Measurements from ENCODE around the gene FAXDC2. TPM values are rescaled to one million over a fixed set of nuclear protein-coding genes. Genes with fewer than 3 reads are reported as not detected.
"Not testable (repeated sequence)": the region's sequence is repeated elsewhere in the genome, so short reads cannot be mapped to it uniquely, and the experiment has no call there.

FAXDC2 gene
- total RNA-seq, 1 donor from 2014 or later, result 72.7 TPM

GRCh38 chr5:154829181-154829588 lies 21.2 kb downstream of the FAXDC2 start:
- peaks cover 22% of the 10 kb centered on the region for H3K4me1 ChIP-seq
- intact Hi-C loops (cut with DNase I), result no loop called here
- H3K36me3 ChIP-seq, result peaks cover 66% of the 10 kb centered on the region
- ATAC-seq (peak; percentile 67 to 80), DNase-seq (no peak)
- TF ChIP-seq, protein P1, sequence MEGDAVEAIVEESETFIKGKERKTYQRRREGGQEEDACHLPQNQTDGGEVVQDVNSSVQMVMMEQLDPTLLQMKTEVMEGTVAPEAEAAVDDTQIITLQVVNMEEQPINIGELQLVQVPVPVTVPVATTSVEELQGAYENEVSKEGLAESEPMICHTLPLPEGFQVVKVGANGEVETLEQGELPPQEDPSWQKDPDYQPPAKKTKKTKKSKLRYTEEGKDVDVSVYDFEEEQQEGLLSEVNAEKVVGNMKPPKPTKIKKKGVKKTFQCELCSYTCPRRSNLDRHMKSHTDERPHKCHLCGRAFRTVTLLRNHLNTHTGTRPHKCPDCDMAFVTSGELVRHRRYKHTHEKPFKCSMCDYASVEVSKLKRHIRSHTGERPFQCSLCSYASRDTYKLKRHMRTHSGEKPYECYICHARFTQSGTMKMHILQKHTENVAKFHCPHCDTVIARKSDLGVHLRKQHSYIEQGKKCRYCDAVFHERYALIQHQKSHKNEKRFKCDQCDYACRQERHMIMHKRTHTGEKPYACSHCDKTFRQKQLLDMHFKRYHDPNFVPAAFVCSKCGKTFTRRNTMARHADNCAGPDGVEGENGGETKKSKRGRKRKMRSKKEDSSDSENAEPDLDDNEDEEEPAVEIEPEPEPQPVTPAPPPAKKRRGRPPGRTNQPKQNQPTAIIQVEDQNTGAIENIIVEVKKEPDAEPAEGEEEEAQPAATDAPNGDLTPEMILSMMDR (IDR thresholded peaks at IDR 0.05), result no peak
- H3K9me3 ChIP-seq, result no peaks in the 10 kb centered on the region
- H3K27ac ChIP-seq, result peak overlapping the region; percentile 27
- H3K4me3 ChIP-seq, result no peak overlapping the region
- no peaks in the 10 kb centered on the region for H3K27me3 ChIP-seq (ENCODE audit: low read depth)

DNA sequence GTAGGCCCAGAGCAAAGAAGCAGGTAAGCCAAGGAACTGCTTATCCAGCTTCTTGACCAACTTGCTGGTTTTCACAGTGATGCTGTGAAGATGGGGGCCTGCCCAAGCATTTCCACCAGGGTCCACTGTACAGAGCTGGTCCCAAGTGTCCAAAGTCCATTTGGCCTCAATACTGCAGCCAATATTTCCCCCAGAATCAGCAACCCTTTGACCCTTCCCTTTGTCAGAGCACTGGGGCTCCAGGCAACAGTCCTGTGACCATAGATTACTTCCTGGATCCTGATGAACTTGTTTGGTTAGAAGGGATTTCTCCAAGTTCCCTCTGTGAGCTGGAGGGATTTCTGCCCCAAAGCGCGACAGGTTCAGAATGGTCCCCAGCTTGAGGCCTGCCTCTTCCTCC lies 26.3 kb downstream of the FAXDC2 start:
- Histone ChIP-seq H3K27ac (no peak overlapping the region), H3K36me3 (peaks cover 86% of the 10 kb centered on the region), H3K4me1 (peaks cover 8% of the 10 kb centered on the region), H3K4me3 (no peak overlapping the region), H3K9me3 (no peaks in the 10 kb centered on the region), H3K27me3 (ENCODE audit: low read depth) (no peaks in the 10 kb centered on the region)
- ATAC-seq (no peak), DNase-seq (no peak)
- intact Hi-C loops (cut with DNase I), result no loop called here
- TF ChIP-seq, protein P1 (IDR thresholded peaks at IDR 0.05), result no peak

- Histone ChIP-seq H3K27me3 (ENCODE audit: low read depth) (no peaks in the 10 kb centered on the region), H3K4me1 (peaks cover 4% of the 10 kb centered on the region), H3K9me3 (no peaks in the 10 kb centered on the region), H3K4me3 (no peak overlapping the region), H3K27ac (no peak overlapping the region), H3K36me3 (peaks cover 85% of the 10 kb centered on the region)
- intact Hi-C loops (cut with DNase I), result no loop called here
- TF ChIP-seq, protein P1 (IDR thresholded peaks at IDR 0.05), result no peak
- DNase-seq (no peak), ATAC-seq (peak in 1 of 2 donors; percentile 13)
Measured at GRCh38 chr5:154823605-154824004, 26.8 kb downstream of the FAXDC2 start.

DNA sequence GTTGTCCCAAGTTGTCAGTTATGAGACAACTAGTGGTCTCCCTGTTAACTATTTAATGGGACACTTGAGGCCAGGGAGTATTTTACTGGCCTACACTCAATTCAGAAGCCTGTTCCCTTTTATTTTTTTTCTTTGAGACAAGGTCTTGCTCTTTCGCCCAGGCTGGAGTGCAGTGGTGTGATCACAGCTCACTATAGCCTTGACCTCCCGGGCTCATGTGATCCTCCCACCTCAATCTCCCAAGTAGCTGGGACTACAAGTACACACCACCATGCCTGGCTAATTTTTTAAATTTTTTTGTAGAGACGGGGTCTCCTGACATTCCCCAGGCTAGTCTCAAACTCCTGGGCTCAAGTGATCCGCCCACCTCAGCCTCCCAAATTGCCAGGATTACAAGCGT lies 27.5 kb downstream of the FAXDC2 start:
- intact Hi-C loops (cut with DNase I); DNase-seq; ATAC-seq; H3K4me3 ChIP-seq; H3K9me3 ChIP-seq; H3K27me3 ChIP-seq (ENCODE audit: low read depth); H3K27ac ChIP-seq; H3K4me1 ChIP-seq: not testable (repeated sequence)
- peaks cover 85% of the 10 kb centered on the region for H3K36me3 ChIP-seq

DNA sequence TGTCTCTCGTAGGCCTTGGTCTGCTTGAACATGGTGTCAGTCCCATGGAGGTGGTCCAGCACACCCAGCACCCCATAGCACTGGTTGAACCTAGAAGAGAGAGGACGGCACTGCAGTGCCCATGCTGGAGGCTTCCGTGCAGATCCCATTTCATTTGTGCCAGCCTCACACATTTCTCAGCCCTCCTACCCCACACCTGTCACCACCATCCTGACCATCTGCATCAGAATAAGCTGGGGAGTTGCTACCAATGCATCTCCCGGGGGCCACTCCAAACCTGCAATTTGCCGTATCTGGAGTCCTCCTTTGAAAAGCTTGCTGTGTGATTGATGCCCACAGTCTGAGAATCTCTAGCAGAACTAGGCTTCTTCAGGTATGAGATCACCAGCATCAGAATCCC lies 30.0 kb downstream of the FAXDC2 start:
- Histone ChIP-seq H3K36me3 (peaks cover 97% of the 10 kb centered on the region), H3K27me3 (ENCODE audit: low read depth) (no peaks in the 10 kb centered on the region), H3K27ac (no peak overlapping the region), H3K4me3 (no peak overlapping the region), H3K9me3 (no peaks in the 10 kb centered on the region), H3K4me1 (peaks cover 7% of the 10 kb centered on the region)
- intact Hi-C loops (cut with DNase I), result no loop called here
- TF ChIP-seq, protein P1 (IDR thresholded peaks at IDR 0.05), result no peak
- ATAC-seq (no peak), DNase-seq (no peak)

GRCh38 chr5:154819546-154819945 lies 30.9 kb downstream of the FAXDC2 start:
- H3K27me3 ChIP-seq (ENCODE audit: low read depth), result no peaks in the 10 kb centered on the region
- no peak overlapping the region for H3K27ac ChIP-seq
- intact Hi-C loops (cut with DNase I), result loop anchor here (10.0 kb wide), 1 partner anchor 165 kb away; no protein-coding TSS in a partner anchor
- TF ChIP-seq, protein P1 (IDR thresholded peaks at IDR 0.05), result no peak
- H3K9me3 ChIP-seq, result no peaks in the 10 kb centered on the region
- H3K36me3 ChIP-seq, result peaks cover 99% of the 10 kb centered on the region
- no peak overlapping the region for H3K4me3 ChIP-seq
- peaks cover 7% of the 10 kb centered on the region for H3K4me1 ChIP-seq
- no peak for ATAC-seq
- no peak for DNase-seq

Data from lower lobe of right lung (tissue), 2 donors.